Activated CD4-positive, CD25-positive, alpha-beta regulatory T cell treated with anti-CD3 and anti-CD28 coated beads, Interleukin-2, amount 50 U/mL, for 16 hours (primary cell): ENCODE measurements around the gene RASSF5.

ENCODE experiments used
- DNase-seq: peaks from one replicate; pipeline ENCODE4 v3.0.0-alpha.2; 2020; ENCODE audit warnings: low read depth, low spot score

Gene RASSF5

DNA sequence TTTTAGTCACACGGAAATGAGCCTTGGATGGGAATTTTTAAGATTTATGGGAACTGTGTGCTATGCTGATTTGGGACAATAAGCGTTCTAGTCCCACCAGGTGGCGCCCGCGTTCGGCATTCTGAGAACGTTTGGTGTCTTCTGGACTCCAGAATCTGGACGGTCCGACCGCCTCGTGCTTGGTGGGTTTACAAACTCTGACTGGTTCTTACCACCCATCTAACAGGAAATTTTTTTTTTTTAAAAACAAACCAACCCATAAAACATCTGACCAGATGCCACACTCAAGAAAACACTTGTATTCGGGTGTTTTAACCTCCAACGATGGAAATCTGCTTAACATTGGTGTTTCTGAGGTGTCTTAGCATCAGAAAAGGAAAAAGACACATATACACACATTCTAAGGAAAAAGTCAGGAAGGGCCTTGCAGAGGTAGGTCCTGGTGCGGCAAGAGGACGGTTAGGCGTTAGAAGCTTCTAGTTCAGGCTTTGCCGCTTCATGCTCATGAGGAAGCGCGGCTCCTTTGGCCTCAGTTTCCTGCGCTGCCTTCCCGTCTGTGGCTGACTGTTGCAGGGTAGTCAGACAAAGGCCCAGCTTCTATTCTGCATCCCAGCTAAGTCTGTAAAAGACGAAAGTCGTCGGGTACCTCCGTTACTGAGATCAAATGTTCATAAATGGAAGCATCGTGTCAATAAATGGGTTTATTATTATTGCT lies 127.2 kb downstream of the RASSF5 start:
- DNase-seq = peak; percentile 55

DNA sequence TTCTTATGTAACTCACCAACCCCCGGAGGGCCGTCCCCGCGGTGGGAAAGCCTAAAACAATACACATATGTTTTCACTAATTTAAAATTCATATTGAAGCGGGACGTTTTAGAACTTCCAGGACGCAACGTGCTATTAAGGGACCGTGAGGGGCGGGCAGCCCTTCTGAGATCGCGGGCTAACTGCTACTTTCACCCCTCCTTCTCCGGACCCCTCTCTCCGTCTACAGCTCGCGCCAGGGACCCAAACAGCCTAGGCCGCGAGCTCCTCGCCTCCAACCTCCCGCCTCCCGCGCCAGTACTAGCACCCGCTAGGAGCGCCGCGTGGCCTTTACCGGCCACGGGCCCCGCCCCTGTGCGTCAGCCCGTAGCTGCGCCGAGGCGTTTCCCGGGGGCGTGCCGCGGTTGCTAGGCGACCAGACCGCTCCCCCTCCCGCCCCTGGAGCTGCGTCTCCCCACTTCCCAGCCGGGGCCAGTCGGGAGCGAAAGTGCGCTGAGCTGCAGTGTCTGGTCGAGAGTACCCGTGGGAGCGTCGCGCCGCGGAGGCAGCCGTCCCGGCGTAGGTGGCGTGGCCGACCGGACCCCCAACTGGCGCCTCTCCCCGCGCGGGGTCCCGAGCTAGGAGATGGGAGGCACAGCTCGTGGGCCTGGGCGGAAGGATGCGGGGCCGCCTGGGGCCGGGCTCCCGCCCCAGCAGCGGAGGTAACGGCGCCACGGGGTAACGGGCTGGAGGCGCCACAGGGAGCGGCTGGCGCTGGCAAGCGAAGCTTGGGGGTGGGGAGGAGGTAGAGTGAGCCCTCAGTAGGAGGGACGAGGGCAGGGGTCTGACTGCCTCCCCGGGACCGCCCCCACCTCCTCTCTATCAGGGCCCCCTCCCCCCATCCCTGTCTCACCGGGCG lies 128.0 kb downstream of the RASSF5 start, which contains the start of gene DYRK3:
Gene DYRK3, plus strand, starts transcription at position 457 of the 898 bp plus-strand sequence. Its CDS starts 168 bp downstream, at position 625.
- DNase-seq = peak; percentile 73

DNA sequence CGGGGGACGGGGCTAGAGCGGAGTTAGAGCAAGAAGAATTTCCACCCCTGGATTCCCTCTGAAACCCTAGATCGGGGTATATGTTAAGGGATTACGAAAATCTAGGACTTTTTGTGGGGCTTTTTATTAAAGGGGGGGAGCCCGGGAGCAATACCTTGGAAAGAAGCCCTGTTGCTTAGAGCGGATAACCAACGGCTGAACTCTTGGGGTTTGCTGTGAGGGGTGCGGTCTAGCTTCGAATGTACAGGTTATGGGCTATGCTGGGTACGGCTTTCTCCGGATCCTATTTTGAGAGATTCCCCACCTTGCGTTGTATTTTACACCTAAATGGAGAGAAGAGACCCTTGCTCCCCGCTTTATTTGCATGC lies 128.6 kb downstream of the RASSF5 start:
- no peak for DNase-seq

DNA sequence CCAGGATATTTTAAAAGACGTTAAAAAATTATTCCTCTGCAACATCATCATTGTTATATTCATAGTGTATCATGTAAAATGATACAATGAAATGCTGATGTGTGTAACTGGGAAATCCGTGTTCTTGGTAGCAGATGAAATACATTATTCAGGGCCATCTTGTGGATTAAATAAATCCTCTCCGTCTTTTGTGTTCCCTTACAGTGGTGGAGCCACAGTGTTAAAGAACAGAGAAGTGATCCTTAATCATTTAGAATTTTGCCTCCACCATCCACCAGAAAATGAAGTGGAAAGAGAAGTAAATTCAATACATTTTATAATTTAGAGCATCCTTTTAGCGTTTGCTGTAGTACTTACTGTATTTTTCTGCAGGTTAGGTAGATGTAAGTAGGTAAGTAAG lies 129.3 kb downstream of the RASSF5 start:
- DNase-seq = no peak

DNA sequence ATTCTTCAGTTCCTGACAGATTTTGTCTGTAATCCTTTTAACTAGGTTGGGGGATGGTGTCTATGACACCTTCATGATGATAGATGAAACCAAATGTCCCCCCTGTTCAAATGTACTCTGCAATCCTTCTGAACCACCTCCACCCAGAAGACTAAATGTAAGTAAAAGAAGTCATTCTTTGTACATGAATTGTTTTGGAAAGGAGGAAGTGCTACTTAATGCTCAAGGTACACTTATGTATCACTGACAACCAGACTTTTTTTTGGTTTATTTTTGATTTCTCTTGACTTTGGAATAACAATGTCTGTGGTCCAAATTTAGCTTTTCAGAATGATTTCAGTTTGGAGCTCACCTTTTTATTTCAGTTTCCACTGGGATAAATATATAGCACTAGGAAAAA lies 130.3 kb downstream of the RASSF5 start:
- no peak for DNase-seq
